Neural cell (in vitro differentiated cells): ENCODE results near the gene SUGCT.
"Not testable (repeated sequence)": the region's sequence is repeated elsewhere in the genome, so short reads cannot be mapped to it uniquely, and the experiment has no call there.

ENCODE experiments used
- EP300 ChIP-seq: fragments of 450-650 bp; conservative IDR thresholded peaks from 2 replicates; pipeline ENCODE4 v1.6.1; 2014; ENCODE audit warnings: antibody characterized with exemption, mild to moderate bottlenecking, moderate library complexity; ENCODE audit not compliant: poor library complexity, severe bottlenecking
- EZH2 ChIP-seq: fragments of 200-600, 300-800 bp; shearing (Covaris generic), sonication (generic); IDR thresholded peaks from 2 replicates; pipeline ENCODE4 v1.6.1; 2014; ENCODE audit warnings: antibody characterized with exemption, low read length, borderline replicate concordance, mild to moderate bottlenecking; ENCODE audit not compliant: insufficient read depth, poor library complexity, severe bottlenecking
- POLR2AphosphoS5 ChIP-seq: IDR thresholded peaks from 2 replicates; pipeline ENCODE4 v1.6.1; 2012
- RAD21 ChIP-seq: fragments of 450-650 bp; conservative IDR thresholded peaks from 2 replicates; pipeline ENCODE4 v1.6.1; 2014; ENCODE audit warnings: antibody characterized with exemption, mild to moderate bottlenecking, moderate library complexity
- TF ChIP-seq, protein P1 (sequence below): fragments of 450-650 bp; IDR thresholded peaks from 2 replicates; pipeline ENCODE4 v1.5.1; 2014; ENCODE audit warnings: antibody characterized with exemption, mild to moderate bottlenecking, moderate library complexity; ENCODE audit not compliant: poor library complexity, severe bottlenecking
- TF ChIP-seq, protein P2 (sequence below): IDR thresholded peaks from 2 replicates; pipeline ENCODE4 v1.6.1; 2012; ENCODE audit warnings: borderline replicate concordance

DNA sequence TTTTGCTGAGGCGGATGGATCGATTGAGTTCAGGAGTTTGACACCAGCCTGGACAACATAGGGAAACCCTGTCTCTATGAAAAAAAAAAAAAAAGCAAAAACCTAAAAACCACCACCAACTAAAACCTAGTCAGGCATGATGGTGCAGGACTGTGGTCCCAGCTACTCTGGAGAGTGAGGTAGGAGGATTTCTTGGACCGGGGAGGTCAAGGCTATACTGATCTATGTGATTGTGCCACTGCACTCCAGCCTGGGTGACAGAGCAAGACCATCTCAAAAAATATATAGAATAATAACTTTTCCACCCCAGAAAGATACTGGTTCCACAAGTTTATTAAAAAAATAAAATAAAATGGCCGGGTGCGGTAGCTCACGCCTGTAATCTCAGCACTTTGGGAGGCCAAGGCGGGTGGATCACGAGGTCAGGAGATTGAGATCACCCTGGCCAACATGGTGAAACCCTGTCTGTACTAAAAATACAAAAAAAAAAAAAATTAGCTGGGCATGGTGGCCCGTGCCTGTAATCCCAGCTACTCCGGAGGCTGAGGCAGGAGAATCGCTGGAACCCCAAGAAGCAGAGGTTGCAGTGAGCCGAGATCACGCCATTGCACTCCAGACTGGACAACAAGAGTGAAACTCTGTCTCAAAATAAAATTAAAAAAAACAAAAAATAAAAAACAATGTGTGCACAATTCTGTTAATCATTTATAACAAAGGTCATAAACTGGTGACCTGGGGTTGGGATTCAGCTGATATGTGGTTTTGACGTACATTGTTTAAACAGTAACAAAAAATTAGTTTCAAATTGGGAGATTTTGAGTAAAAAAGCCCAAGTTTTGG lies 12.5 kb upstream of the SUGCT start:
- TF ChIP-seq, protein P1, sequence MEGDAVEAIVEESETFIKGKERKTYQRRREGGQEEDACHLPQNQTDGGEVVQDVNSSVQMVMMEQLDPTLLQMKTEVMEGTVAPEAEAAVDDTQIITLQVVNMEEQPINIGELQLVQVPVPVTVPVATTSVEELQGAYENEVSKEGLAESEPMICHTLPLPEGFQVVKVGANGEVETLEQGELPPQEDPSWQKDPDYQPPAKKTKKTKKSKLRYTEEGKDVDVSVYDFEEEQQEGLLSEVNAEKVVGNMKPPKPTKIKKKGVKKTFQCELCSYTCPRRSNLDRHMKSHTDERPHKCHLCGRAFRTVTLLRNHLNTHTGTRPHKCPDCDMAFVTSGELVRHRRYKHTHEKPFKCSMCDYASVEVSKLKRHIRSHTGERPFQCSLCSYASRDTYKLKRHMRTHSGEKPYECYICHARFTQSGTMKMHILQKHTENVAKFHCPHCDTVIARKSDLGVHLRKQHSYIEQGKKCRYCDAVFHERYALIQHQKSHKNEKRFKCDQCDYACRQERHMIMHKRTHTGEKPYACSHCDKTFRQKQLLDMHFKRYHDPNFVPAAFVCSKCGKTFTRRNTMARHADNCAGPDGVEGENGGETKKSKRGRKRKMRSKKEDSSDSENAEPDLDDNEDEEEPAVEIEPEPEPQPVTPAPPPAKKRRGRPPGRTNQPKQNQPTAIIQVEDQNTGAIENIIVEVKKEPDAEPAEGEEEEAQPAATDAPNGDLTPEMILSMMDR: not testable (repeated sequence)
- not testable (repeated sequence) for TF ChIP-seq POLR2AphosphoS5, EZH2, EP300, RAD21
- TF ChIP-seq, protein P2, sequence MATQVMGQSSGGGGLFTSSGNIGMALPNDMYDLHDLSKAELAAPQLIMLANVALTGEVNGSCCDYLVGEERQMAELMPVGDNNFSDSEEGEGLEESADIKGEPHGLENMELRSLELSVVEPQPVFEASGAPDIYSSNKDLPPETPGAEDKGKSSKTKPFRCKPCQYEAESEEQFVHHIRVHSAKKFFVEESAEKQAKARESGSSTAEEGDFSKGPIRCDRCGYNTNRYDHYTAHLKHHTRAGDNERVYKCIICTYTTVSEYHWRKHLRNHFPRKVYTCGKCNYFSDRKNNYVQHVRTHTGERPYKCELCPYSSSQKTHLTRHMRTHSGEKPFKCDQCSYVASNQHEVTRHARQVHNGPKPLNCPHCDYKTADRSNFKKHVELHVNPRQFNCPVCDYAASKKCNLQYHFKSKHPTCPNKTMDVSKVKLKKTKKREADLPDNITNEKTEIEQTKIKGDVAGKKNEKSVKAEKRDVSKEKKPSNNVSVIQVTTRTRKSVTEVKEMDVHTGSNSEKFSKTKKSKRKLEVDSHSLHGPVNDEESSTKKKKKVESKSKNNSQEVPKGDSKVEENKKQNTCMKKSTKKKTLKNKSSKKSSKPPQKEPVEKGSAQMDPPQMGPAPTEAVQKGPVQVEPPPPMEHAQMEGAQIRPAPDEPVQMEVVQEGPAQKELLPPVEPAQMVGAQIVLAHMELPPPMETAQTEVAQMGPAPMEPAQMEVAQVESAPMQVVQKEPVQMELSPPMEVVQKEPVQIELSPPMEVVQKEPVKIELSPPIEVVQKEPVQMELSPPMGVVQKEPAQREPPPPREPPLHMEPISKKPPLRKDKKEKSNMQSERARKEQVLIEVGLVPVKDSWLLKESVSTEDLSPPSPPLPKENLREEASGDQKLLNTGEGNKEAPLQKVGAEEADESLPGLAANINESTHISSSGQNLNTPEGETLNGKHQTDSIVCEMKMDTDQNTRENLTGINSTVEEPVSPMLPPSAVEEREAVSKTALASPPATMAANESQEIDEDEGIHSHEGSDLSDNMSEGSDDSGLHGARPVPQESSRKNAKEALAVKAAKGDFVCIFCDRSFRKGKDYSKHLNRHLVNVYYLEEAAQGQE: not testable (repeated sequence)
